PC-3 (cell line): ENCODE measurements around the gene CHRNA3. TPM values are rescaled to one million over a fixed set of nuclear protein-coding genes. Genes with fewer than 3 reads are reported as not detected.

Experiments
- ATAC-seq: fragments of 200-7000 bp; cut with Tn5 transposase; 2 replicates; pipeline ENCODE4 v1.9.1; 2020; ENCODE audit warnings: mild to moderate bottlenecking, moderate library complexity
- BruUV-seq: library from RNA; stranded (reverse); fragments of 400-500 nt; replicated peaks from 2 replicates; lab custom pipeline; 2021; lab: Mats Ljungman, UMichigan
- CTCF ChIA-PET: fragments of 300-600 bp; sonication (Branson Sonifier 250); formaldehyde crosslinking; loops from one replicate; lab custom pipeline; 2022; ENCODE audit warnings: antibody characterized with exemption; lab: Charles Lee
- POLR2A ChIA-PET: fragments of 300-600 bp; sonication (Branson Sonifier 250); formaldehyde crosslinking; loops from one replicate; lab custom pipeline; 2022; ENCODE audit warnings: antibody characterized with exemption; ENCODE audit not compliant: unreplicated experiment; lab: Charles Lee
- DNase-seq: peaks from one replicate; pipeline ENCODE4 v3.0.0-alpha.2; 2015
- H2AFZ ChIP-seq: fragments of 300-600 bp; sonication (generic); 2 replicates; pipeline ENCODE4 v1.6.0; 2016; ENCODE audit warnings: antibody characterized with exemption, low read length
- H3F3A ChIP-seq: fragments of 300-600 bp; sonication (generic); one replicate; pipeline ENCODE4 v1.6.0; 2017; ENCODE audit warnings: antibody characterized with exemption, low read length, control low read depth, mild to moderate bottlenecking; ENCODE audit not compliant: unreplicated experiment
- H3K27ac ChIP-seq: fragments of 300-600 bp; sonication (generic); 2 replicates; pipeline ENCODE4 v1.5.1; 2016; ENCODE audit warnings: mild to moderate bottlenecking, low read length
- H3K27me3 ChIP-seq: fragments of 300-600 bp; sonication (generic); 2 replicates; pipeline ENCODE4 v1.6.1; 2016; ENCODE audit warnings: low read length, mixed read lengths
- H3K36me3 ChIP-seq: fragments of 300-600 bp; sonication (generic); 2 replicates; pipeline ENCODE4 v1.6.1; 2016; ENCODE audit warnings: low read depth, mixed run types, low read length, mixed read lengths
- H3K4me1 ChIP-seq: fragments of 300-600 bp; sonication (generic); 2 replicates; pipeline ENCODE4 v1.5.1; 2016; ENCODE audit warnings: low read length; ENCODE audit not compliant: insufficient read depth
- H3K4me2 ChIP-seq: fragments of 300-600 bp; sonication (generic); 2 replicates; pipeline ENCODE4 v1.6.0; 2016; ENCODE audit warnings: low read length
- H3K4me3 ChIP-seq: fragments of 300-600 bp; sonication (generic); 2 replicates; pipeline ENCODE4 v1.5.1; 2016; ENCODE audit warnings: mild to moderate bottlenecking, low read length, mixed read lengths
- H3K79me2 ChIP-seq: fragments of 300-600 bp; sonication (generic); 2 replicates; pipeline ENCODE4 v1.6.1; 2017; ENCODE audit warnings: low read length, mixed read lengths
- H3K9ac ChIP-seq: fragments of 300-600 bp; sonication (generic); 2 replicates; pipeline ENCODE4 v1.6.0; 2016; ENCODE audit warnings: mild to moderate bottlenecking, low read length
- H3K9me2 ChIP-seq: fragments of 300-600 bp; sonication (generic); replicated peaks from 2 replicates; pipeline ENCODE4 v1.6.1; 2016; ENCODE audit warnings: mixed run types, low read length, mixed read lengths
- H3K9me3 ChIP-seq: fragments of 300-600 bp; sonication (generic); 2 replicates; pipeline ENCODE4 v1.6.1; 2016; ENCODE audit warnings: low read length, mixed read lengths
- H4K20me1 ChIP-seq: fragments of 300-600 bp; sonication (generic); 2 replicates; pipeline ENCODE4 v1.6.1; 2016; ENCODE audit warnings: low read length, mixed read lengths
- CTCF ChIP-seq: fragments of 300-600 bp; sonication (generic); conservative IDR thresholded peaks from 2 replicates; pipeline ENCODE4 v1.5.1; 2017; ENCODE audit warnings: antibody characterized with exemption, low read depth, mild to moderate bottlenecking, low read length
- EZH2 ChIP-seq: fragments of 300-600 bp; sonication (generic); IDR thresholded peaks from one replicate; pipeline ENCODE4 v1.6.1; 2017; ENCODE audit warnings: antibody characterized with exemption, mild to moderate bottlenecking, low read length; ENCODE audit not compliant: unreplicated experiment
- EZH2phosphoT487 ChIP-seq: fragments of 300-600 bp; sonication (generic); IDR thresholded peaks from 2 replicates; pipeline ENCODE4 v1.6.1; 2018; ENCODE audit warnings: mild to moderate bottlenecking, antibody characterized with exemption, low read length, borderline replicate concordance
- intact Hi-C: fragments of 100-400 bp; cut with micrococcal nuclease; formaldehyde crosslinking; loops from 2 replicates; pipeline ENCODE4 v1.9.0; 2023
- total RNA-seq: library from RNA; depleted of rRNA; stranded (reverse); fragments of >200 nt; gene quantifications from 2 replicates; pipeline ENCODE4 v1.2.3, GENCODE V29; 2014

CHRNA3 gene
- total RNA-seq, 1 experiment from 2014 or later = not detected

GRCh38 chr15:78552597-78552996 is 68.2 kb downstream of the CHRNA3 start:
- Histone ChIP-seq H3K79me2 (no peaks in the 10 kb centered on the region), H3K9ac (no peak overlapping the region), H2AFZ (no peak overlapping the region), H3K27me3 (no peaks in the 10 kb centered on the region), H3K36me3 (peaks cover 24% of the 10 kb centered on the region), H3K4me2 (no peak overlapping the region), H4K20me1 (no peaks in the 10 kb centered on the region), H3K9me3 (no peaks in the 10 kb centered on the region), H3K4me1 (no peaks in the 10 kb centered on the region), H3K9me2 (no peaks in the 10 kb centered on the region), H3K27ac (no peak overlapping the region), H3F3A (no peaks in the 10 kb centered on the region), H3K4me3 (no peak overlapping the region)
- DNase-seq (no peak), ATAC-seq (no peak)
- TF ChIP-seq CTCF = no peak
- TF ChIP-seq EZH2 = no peak
- no peak for TF ChIP-seq EZH2phosphoT487
- BruUV-seq = no TSS peak
- ChIA-PET CTCF (no interaction called here), POLR2A (interaction anchor here (1.0 kb wide), 1 partner anchor 12 kb away, joined by 4 read pairs; no protein-coding TSS in a partner anchor)
- intact Hi-C loops = no loop called here

- Histone ChIP-seq H3K9ac (no peak overlapping the region), H3K9me3 (no peaks in the 10 kb centered on the region), H3K4me2 (no peak overlapping the region), H3F3A (no peaks in the 10 kb centered on the region), H2AFZ (no peak overlapping the region), H3K79me2 (no peaks in the 10 kb centered on the region), H3K36me3 (peaks cover 30% of the 10 kb centered on the region), H3K4me3 (no peak overlapping the region), H3K9me2 (no peaks in the 10 kb centered on the region), H3K27me3 (no peaks in the 10 kb centered on the region), H4K20me1 (no peaks in the 10 kb centered on the region), H3K27ac (no peak overlapping the region), H3K4me1 (no peaks in the 10 kb centered on the region)
- ChIA-PET POLR2A (no interaction called here), CTCF (no interaction called here)
- TF ChIP-seq CTCF (no peak), EZH2phosphoT487 (no peak), EZH2 (no peak)
- intact Hi-C loops = no loop called here
- DNase-seq = no peak
- BruUV-seq = no TSS peak
- no peak for ATAC-seq
Measured at GRCh38 chr15:78551902-78552301, 68.9 kb downstream of the CHRNA3 start.

- intact Hi-C loops = no loop called here
- Histone ChIP-seq H4K20me1 (no peaks in the 10 kb centered on the region), H3K9me2 (no peaks in the 10 kb centered on the region), H3K4me3 (no peak overlapping the region), H3K36me3 (peaks cover 39% of the 10 kb centered on the region), H3F3A (no peaks in the 10 kb centered on the region), H3K79me2 (no peaks in the 10 kb centered on the region), H3K9ac (no peak overlapping the region), H2AFZ (no peak overlapping the region), H3K4me2 (no peak overlapping the region), H3K4me1 (no peaks in the 10 kb centered on the region), H3K27me3 (no peaks in the 10 kb centered on the region), H3K27ac (no peak overlapping the region), H3K9me3 (no peaks in the 10 kb centered on the region)
- BruUV-seq = no TSS peak
- TF ChIP-seq EZH2phosphoT487 (no peak), EZH2 (no peak), CTCF (no peak)
- POLR2A ChIA-PET = no interaction called here
- CTCF ChIA-PET = no interaction called here
- DNase-seq (no peak), ATAC-seq (no peak)
Measured at GRCh38 chr15:78550815-78551214, 70.0 kb downstream of the CHRNA3 start.
